PC-3 (cell line): ENCODE measurements around the gene APOC1.

Source experiments
- EZH2 ChIP-seq: fragments of 300-600 bp; sonication (generic); IDR thresholded peaks from one replicate; pipeline ENCODE4 v1.6.1; 2017; ENCODE audit warnings: antibody characterized with exemption, mild to moderate bottlenecking, low read length; ENCODE audit not compliant: unreplicated experiment
- EZH2phosphoT487 ChIP-seq: fragments of 300-600 bp; sonication (generic); IDR thresholded peaks from 2 replicates; pipeline ENCODE4 v1.6.1; 2018; ENCODE audit warnings: mild to moderate bottlenecking, antibody characterized with exemption, low read length, borderline replicate concordance
- TF ChIP-seq, protein P1 (sequence below): fragments of 300-600 bp; sonication (generic); conservative IDR thresholded peaks from 2 replicates; pipeline ENCODE4 v1.5.1; 2017; ENCODE audit warnings: antibody characterized with exemption, low read depth, mild to moderate bottlenecking, low read length

DNA sequence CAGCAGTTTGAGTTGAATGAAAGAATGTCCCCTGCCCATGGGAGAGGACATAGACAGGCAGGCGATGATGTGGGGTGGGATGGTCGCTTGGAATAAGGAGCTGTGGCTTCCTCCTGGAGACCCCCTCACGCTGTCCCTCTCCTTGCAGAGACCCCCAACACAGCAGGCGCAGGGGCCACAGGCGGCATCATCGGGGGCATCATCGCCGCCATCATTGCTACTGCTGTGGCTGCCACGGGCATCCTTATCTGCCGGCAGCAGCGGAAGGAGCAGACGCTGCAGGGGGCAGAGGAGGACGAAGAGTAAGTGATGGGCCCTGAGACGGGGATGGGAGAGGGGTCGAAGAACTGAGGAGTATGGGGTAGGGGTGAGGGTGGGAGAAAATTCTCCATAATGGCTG lies 32.3 kb upstream of the APOC1 start:
- TF ChIP-seq, protein P1, sequence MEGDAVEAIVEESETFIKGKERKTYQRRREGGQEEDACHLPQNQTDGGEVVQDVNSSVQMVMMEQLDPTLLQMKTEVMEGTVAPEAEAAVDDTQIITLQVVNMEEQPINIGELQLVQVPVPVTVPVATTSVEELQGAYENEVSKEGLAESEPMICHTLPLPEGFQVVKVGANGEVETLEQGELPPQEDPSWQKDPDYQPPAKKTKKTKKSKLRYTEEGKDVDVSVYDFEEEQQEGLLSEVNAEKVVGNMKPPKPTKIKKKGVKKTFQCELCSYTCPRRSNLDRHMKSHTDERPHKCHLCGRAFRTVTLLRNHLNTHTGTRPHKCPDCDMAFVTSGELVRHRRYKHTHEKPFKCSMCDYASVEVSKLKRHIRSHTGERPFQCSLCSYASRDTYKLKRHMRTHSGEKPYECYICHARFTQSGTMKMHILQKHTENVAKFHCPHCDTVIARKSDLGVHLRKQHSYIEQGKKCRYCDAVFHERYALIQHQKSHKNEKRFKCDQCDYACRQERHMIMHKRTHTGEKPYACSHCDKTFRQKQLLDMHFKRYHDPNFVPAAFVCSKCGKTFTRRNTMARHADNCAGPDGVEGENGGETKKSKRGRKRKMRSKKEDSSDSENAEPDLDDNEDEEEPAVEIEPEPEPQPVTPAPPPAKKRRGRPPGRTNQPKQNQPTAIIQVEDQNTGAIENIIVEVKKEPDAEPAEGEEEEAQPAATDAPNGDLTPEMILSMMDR = no peak
- TF ChIP-seq EZH2 = no peak
- TF ChIP-seq EZH2phosphoT487 = no peak
